GM21529 (cell line): ENCODE data around the gene SMIM38.

ENCODE experiments used
- ATAC-seq: cut with Tn5 transposase; IDR thresholded peaks from one replicate; pipeline ENCODE4 v1.9.1; 2021; ENCODE audit not compliant: unreplicated experiment

SMIM38 gene

DNA sequence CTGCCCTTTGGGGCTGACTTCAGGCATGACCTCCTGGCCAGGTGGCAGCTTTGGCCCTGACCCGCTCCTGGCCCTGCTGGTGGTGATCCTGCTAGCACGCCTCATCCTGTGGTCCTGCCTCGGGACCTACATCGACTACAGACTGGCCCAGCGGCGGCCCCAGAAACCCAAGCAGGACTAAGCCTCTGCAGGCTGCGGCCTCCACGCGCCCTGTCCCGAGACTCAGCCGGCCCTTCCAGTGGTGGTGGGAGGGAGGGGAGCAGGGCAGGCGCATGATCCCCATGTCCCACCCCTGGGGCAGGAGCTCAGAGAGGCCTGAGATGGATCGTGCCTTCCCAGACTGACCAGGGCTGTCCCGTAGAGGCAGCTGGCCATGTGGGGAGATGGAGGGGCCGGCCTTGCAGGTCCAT lies 2.1 kb downstream of the SMIM38 start:
- ATAC-seq, result no peak

DNA sequence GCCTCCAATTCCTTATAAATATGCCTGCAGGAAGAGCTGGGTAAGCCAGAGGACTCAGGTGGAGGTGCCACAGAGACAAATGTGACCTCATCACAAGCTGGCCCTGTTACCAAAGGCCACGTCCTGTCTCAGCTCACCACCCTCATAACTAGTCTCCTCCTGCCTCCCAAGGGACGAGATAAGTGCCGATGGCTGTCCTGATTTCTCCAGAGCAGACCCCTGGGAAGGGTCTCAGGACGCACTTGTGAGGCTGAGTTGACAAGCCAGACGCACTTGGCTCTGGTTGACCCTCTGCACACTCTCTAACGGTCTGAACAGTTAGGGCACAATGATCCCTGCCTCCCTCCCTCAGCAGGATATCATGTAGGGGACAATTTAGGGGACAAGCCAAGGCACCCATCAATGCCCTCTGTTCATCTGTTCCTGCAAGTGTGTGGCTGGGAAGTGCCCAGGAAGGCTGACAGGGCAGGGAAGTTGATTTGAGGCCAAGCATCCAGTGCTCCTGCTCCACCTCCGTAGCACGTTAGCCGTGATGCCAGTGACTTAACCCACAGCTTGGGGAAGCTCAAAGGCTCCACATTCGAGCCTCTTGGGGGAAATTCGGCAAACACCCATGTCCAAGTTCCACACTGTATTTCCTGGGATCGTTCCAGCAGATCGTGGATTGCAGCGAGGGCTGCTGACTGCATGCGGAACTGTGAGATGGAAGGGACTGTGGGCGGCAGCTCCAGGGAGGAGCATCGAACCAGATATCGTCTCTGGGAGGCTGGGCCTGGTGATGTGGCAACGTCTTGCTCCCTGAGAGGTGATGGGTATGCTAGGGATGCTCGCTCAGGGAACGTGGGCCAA lies 2.8 kb downstream of the SMIM38 start:
- ATAC-seq, result no peak

DNA sequence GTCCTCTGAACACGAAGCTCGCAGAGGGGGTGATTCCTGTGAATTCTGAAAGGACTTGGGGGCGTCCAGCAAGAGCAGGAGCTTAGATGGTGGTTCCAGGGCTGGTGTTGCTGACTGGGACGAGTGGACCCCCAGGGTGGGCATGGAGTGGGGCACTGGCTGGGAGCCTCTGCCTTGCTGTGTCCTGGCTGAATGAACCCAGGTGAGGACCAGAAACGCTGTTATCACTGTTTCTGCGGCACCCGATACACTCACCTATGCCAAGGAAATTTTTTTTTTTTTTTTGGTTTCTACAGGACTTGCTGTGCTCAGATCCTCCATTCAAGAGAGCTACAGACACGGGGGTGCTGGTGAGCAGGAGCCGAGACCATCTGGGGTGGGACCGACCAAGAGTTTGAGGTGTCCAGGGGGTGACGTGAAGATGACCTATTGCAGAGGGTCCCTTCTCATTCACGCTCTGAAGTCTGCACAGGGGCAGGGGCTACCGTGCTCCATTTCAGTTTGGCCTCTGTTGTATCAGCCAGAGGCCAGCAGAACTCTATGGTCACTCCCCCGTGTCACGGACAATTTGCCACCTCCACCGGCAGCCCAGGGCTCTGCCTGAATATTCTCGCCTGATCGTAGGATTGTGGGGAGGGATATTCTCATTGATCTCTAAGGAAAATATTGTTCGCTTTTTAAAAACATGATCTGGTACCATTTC lies 3.6 kb downstream of the SMIM38 start:
- ATAC-seq, result no peak

DNA sequence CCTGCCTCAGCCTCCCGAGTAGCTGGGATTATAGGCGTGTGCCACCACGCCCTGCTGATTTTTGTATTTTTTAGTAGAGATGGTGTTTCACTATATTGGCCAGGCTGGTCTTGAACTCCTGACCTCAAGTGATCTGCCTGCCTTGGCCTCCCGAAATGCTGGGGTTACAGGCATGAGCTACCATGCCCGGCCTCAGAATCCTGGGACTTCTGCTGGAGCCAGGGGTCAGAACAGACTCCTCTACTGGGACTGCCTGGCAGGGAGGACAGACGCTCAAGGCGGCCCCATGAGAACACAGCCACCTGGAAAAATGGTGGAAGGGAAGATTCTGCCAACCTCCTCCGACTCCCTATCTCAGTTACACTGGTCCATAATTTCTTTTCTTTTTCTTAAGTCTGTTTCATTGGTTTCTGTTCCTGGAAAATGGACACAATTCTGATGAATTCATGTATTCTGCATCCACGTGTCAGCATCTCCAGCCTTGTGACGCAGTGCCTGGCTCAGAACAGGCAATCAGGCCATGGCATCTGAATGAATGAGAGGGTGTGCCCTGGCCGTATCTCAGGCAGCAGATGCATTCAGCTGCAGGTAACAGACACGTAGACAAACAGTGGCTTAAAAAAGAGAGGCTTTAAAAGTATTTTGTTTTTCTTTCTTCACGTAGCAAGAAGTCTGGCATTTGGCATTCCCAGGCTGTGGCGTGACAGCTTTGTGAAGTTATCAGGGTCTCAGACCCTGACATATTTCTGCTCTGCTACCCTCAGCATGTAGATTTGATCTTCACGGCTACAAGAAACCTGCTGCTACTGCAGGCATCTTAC lies 4.8 kb downstream of the SMIM38 start:
- no peak for ATAC-seq

DNA sequence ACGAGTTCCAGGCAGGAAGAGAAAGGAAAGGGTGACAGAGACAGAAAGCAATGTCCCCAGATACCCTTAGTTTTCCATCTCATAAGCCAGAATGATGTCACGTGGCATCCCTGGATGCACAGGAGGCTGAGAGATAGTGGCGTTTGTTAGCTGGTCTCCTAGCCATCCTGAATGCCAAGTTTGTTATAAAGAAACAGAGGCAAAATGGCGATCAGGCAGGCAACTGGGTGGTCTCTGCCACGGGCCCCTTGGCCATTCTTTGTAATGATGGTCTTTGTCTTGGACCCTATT lies 5.3 kb downstream of the SMIM38 start:
- no peak for ATAC-seq

DNA sequence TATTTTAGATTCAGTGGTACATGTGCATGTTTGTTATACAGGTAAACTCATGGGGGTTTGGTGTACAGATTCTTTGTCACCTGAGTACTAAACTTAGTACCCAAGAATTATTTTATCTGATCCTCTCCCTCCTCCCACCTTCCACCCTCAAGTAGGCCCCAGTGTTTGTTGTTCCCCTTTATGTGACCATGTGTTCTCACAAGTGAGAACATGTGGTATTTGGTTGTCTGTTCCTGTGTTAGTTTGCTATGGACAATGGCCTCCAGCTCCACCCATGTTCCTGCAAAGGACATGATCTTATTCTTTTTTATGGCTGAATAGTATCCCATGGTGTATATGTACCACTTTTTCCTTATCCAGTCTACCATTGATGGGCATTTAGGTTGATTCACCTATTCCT lies 6.8 kb downstream of the SMIM38 start:
- no peak for ATAC-seq

DNA sequence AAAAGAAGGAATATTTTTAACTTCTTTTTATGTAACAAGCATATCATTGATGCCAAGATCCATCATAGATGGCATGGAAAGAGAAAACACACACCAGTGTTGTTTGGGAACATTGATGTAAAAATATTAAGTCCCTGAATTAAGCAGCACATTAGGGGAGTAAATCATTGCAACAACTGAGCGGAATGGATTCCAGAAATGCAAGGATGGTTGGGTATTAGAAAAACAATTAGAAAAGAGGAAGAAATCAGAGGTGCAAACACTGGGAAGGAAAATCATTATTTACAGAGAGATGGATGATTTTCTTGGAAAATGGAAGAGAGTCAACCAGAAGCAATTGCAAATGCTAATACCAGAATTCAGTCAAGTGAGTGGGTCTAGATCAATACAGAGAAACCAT lies 8.1 kb downstream of the SMIM38 start:
- no peak for ATAC-seq

DNA sequence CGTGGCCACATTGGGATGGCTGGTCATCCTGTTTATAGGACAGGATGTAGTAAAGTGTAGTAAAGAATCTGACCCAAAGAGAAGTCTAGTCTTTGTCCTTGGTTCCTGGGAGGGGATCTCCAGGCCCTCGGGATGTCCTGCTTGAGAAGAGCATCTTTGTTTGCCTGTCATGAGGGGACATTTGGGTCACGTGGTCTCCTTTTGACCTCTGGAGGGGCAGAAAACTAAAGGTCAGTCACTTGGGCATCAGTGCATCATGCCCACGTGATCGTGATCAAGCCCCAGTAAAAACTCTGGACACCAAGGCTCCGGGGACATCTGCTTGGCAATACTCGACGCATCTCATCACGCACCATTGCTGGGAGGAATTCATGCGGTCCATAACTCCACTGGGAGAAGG lies 9.1 kb downstream of the SMIM38 start:
- ATAC-seq, result no peak

DNA sequence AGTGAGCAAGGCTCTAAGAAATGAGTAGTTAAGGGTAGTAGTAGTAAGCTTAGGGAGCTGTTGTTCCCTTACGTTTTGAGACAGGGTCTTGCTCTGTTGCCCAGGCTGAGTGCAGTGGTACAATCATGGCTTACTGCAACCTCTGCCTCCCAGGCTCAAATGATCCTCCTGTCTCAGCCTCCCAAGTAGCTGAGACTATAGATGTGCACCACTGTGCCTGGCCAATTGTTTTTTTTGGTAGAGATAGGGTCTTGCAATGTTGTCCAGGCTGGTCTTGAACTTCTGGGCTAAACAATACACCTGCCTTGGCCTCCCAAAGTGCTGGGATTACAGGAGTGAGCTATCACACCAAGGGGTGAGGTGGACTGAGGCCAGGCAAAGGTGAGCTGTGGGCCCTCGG lies 10.0 kb downstream of the SMIM38 start:
- ATAC-seq, result no peak

DNA sequence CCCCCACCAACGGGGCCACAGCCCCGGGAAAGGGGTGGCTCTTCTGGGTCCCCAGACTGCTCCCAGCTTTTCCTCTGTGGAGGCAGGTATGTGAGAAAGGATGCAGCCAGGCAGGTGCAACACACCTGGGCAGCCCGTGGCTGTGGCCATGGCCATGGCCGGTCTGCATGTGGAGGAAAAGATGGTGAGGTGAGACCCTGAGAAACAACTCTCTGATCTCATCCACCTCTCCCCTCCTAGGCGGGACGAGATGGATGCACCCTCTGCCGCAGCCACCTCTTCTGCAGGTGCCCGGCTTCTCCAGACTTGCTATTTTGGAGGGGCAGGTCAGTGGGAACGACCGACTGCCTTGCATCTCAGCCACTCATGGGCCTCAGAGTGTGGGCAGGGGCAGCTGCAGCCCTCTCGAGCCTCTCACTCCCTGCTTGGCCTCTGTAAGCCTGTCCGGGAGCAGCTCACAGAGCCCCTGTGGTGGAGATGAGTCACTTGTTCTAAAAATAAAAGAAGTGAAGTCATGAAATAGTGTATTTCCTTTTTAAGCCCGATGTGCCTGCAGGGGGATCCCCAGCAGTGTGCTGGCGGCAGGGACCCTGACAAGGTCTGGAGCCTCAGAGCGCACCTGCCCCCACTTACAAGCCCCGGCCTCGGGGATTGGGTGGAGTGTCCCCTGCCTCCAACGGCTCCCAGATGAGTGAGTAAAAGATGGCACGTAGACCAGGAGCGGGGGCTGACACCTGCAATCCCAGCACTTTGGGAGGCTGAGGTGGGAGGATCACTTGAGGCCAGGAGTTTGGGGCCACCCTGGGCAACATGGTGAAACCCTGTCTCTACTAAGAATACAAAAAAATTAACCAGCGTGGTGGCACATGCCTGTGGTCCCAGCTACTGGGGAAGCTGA lies 10.7 kb downstream of the SMIM38 start:
- ATAC-seq, result peak; percentile 97

DNA sequence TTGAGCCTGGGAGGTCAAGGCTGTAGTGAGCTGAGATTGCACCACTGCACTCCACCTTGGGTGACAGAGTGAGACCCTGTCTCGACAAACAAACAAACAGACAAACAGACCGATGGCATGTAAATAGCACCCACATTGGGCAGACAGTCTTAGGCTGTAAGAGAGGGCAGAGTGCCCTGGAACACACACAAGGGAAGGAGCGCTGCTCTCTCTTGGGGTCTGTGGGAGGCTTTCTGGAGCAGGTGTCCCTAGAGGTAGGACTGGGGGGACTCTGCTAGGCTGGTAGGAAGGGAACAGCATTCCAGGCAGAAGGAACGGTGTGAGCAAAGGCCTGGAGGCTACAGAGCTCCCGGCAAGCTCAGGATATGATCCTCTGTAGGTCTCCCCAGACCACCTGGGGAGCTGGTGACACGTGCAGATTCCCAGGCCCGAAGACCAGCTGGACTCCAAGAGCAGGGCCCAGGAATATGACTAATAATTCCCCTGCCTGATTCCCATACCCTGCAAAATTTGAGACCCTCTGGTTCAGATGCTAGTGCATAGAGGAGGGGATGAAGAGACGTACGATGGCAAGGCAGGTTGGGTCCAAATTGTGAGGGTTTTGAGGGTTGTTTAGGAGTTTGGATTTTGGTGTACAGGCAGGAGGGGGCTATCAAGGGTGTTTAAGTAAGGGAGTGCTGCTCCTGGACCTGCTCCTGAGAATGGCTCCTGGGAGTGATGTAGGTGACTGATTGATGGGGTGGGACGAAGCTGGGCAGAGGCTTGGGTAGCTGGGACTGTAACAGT lies 11.6 kb downstream of the SMIM38 start:
- ATAC-seq, result no peak

DNA sequence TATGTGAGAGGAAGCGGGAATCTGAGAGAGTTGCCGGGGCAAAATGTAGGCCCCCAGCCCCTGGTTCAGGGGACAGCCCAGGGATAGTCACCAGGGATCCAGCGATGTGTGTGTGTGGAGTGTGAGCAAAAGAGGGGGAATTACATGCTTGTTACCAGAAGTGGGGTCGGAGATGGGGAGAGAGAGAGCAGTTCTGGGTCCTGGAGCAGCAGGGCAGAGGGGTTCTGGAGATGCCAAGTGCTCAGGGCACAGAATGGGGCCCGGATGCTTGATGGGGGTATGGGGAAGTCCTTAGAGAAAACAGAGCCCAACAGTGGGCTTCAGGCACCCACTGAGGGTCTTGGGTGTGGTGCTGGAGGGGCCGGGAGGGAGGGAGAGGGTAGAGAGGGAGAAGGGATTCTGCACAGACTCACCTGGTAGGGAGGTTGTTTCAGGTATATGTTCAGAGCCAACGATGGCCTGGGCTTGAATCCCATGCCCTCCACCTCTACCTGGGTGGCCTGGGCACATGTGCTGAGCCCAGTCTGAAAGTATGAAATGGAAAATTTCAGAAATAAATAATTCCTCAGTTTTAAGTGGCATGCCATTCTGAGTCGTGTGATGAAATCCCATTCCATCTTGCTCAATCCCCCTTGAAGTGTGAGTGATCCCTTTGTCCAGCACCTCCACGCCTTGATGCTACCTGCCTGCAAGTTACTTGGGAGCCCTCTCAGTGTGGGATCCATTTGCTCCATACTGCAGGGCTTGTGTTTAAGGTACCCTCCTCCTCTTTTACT lies 12.4 kb downstream of the SMIM38 start:
- ATAC-seq, result no peak

DNA sequence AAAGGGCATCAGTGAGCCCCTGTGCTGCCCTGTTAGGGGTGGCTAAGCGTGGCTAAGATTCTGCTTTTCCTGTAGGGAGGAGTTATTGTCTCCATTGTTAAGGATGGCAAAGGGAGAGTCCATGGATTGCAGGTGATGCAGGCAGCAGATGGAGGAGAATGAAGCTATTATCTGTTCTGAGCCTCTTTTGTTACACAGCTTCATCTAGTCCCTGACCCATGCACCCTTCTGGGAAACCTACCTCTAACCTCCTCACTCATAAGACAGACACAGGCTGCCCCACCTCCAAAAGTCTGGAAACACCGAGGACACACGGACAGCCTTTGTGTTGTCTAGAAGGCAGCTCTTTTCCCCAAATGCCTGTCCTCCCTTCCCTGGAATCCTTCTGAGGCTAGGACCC lies 13.7 kb downstream of the SMIM38 start:
- ATAC-seq, result no peak

DNA sequence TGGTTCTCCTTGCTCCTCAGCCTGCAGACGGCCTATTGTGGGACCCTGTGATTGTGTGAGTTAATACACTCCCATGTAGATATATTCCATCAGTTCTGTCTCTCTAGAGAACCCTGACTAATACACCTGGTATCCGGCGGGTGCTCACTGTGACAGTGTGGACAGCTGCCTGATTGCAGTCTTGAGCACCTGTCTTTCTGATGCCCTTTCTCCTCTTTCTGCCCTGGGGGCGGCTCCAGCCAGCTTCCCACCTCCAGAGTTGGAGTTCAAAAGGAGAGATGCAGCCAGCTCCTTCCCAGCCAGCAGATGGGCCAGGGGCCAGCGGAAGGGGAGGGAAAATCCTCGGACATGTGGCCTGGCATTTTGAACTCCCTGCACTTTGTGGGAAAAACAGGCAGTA lies 15.0 kb downstream of the SMIM38 start:
- ATAC-seq, result no peak

DNA sequence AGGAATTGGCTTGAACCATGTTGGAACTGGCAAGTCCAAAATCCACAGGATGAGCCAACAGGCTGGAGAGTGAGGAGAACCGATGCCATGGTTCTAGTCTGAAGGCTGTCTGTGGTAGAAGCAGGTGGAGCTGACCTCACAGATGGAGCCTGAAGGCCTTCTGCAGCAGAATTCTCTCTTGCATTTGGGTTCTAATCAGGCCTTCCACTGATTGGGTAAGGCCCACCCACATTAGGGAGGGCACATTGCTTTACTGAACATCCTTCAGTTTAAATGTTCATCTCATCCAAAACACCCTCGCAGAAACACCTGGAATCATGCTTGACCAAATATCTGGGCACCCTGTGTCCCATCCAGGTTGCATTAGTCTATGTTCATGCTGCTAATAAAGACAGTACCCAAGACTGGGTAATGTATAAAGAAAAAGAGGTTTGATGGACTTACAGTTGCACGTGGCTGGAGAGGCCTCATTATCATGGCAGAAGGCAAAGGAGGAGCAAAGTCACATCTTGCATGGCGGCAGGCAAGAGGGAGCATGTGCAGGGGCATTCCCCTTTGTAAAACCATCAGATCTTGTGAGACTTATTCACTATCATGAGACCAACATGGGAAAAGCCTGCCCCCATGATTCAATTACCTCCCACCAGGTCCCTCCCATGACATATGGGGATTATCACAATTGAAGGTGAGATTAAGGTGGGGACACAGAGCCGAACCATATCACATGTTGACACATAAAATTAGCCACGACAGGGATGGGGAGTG lies 15.9 kb downstream of the SMIM38 start:
- ATAC-seq, result no peak

DNA sequence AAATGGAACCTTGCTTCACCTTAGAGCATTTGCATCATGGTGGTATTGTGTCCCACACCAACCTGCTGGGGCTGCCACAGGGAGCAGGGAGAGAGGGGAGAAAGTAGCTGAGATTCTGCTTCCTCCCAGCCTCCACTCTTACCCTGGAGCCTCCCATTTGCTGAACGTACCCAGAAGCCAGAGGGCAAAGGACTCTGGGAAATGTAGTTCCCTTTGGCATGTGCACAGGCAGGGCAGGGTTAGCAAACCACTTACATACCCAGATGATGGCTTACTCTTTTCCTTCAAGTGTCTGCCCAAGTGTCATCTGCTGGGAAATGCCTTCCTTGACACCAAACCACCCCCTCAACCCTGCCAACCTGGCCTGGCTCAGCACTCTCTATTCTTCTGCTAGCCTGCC lies 16.9 kb downstream of the SMIM38 start:
- no peak for ATAC-seq

DNA sequence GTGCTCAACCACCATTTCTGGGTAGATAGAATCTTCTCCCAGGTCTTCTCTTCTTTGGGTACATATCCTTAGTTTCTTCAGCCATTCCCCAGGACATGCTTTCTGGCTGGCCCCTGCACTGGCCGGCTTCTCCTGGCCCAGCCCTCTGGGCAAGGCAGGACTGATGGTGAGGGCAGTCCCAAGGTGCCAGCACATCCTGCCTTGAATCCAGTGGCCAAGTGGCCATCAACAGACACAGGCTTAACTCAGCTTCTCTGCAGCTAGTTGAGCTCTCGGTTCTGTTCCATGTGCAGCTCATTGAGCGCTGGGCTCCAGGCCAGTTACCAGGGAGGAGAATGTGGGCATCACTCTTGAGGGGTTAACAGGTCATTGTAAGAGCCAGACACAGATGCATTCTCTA lies 17.6 kb downstream of the SMIM38 start:
- ATAC-seq, result no peak

DNA sequence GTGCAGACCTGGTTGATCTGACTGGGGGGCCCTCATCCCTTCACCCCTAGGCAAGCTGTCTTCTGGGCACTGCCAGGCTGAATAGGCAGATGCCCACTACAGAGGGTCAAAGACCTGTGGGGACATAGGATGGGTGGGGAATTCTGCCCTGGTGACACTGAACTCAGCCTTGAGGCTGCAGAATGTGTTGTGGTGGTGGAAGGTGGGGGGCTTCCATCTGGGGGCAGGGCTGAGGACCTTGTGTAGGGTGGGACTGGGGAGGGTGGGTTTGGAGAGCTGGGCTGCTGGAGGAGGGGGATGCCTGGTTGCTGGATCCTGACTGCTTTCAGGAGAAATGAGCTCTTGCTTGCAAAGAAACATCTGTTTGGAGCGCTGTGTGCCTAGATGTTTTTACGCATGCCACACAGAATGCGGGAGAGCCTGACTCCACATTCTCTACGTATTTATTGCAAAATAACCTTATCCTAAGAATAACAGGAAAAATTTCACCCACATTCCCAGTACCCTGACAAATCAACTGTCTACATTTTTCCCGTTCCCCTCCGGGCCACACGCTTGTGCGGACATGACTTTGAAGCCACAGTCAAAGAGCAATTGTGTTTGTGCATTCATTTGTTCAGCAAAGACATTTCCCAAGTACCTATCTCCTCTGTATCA lies 18.3 kb downstream of the SMIM38 start:
- ATAC-seq, result no peak
